GM06990 (cell line): ENCODE data around the gene CPN1.

Experiments
- DNase-seq: peaks from one replicate; pipeline ENCODE4 v3.0.0-alpha.2; 2011; ENCODE audit not compliant: insufficient read length; ENCODE audit errors: extremely low read depth
- H3K27me3 ChIP-seq: replicated peaks from 2 replicates; pipeline ENCODE4 v1.6.0; 2011; ENCODE audit warnings: low read length; ENCODE audit not compliant: control insufficient read depth, insufficient read depth
- H3K36me3 ChIP-seq: 2 replicates; pipeline ENCODE4 v1.5.1; 2011; ENCODE audit warnings: low read length; ENCODE audit not compliant: control insufficient read depth, insufficient read depth
- H3K4me3 ChIP-seq: replicated peaks from 2 replicates; pipeline ENCODE4 v1.5.1; 2011; ENCODE audit warnings: low read depth, mild to moderate bottlenecking, control low read depth, low read length
- CTCF ChIP-seq: IDR thresholded peaks from 2 replicates; pipeline ENCODE4 v1.5.1; 2011; ENCODE audit warnings: low read length, control low read depth, mild to moderate bottlenecking, inconsistent platforms; ENCODE audit not compliant: insufficient read depth, poor library complexity, severe bottlenecking

CPN1 gene

GRCh38 chr10:100122780-100123179, 41.1 kb upstream of the CPN1 start:
- Histone ChIP-seq H3K27me3 (no peaks in the 10 kb centered on the region), H3K36me3 (no peaks in the 10 kb centered on the region), H3K4me3 (no peak overlapping the region)
- TF ChIP-seq CTCF = no peak
- no peak for DNase-seq

GRCh38 chr10:100120550-100120949, 38.9 kb upstream of the CPN1 start:
- no peak for DNase-seq
- Histone ChIP-seq H3K4me3 (no peak overlapping the region), H3K36me3 (no peaks in the 10 kb centered on the region), H3K27me3 (no peaks in the 10 kb centered on the region)
- no peak for TF ChIP-seq CTCF

GRCh38 chr10:100119726-100120125, 38.1 kb upstream of the CPN1 start:
- no peak for TF ChIP-seq CTCF
- no peaks in the 10 kb centered on the region for H3K36me3 ChIP-seq
- no peak overlapping the region for H3K4me3 ChIP-seq
- no peaks in the 10 kb centered on the region for H3K27me3 ChIP-seq
- DNase-seq = no peak

- Histone ChIP-seq H3K4me3 (no peak overlapping the region), H3K36me3 (no peaks in the 10 kb centered on the region), H3K27me3 (no peaks in the 10 kb centered on the region)
- TF ChIP-seq CTCF = no peak
- DNase-seq = no peak
Measured at GRCh38 chr10:100114976-100115770, 33.5 kb upstream of the CPN1 start.

- no peak overlapping the region for H3K4me3 ChIP-seq
- no peak for TF ChIP-seq CTCF
- no peak for DNase-seq
- H3K36me3 ChIP-seq = no peaks in the 10 kb centered on the region
- H3K27me3 ChIP-seq = no peaks in the 10 kb centered on the region
Measured at GRCh38 chr10:100114460-100114859, 32.8 kb upstream of the CPN1 start.
